Caco-2 (cell line): ENCODE measurements around the gene ACR. TPM values are rescaled to one million over a fixed set of nuclear protein-coding genes. Genes with fewer than 3 reads are reported as not detected.

Experiments
- BruUV-seq: library from RNA; stranded (reverse); fragments of 400-500 nt; replicated peaks from 2 replicates; lab custom pipeline; 2021; lab: Mats Ljungman, UMichigan
- CTCF ChIA-PET: fragments of 300-600 bp; sonication (Branson Sonifier 250); formaldehyde crosslinking; loops from one replicate; lab custom pipeline; 2022; ENCODE audit warnings: antibody characterized with exemption; lab: Charles Lee
- POLR2A ChIA-PET: fragments of 300-600 bp; sonication (Branson Sonifier 250); formaldehyde crosslinking; loops from one replicate; lab custom pipeline; 2022; ENCODE audit warnings: antibody characterized with exemption; lab: Charles Lee
- DNase-seq, 2 experiments: peaks; one replicate each; pipeline versions ENCODE4 v3.0.0 to v3.0.0-alpha.2; 2020 to 2022
- H3K27me3 ChIP-seq: replicated peaks from 2 replicates; pipeline ENCODE4 v1.6.0; 2011; ENCODE audit warnings: low read length; ENCODE audit not compliant: control insufficient read depth, insufficient read depth
- H3K36me3 ChIP-seq: 2 replicates; pipeline ENCODE4 v1.5.1; 2011; ENCODE audit warnings: low read length; ENCODE audit not compliant: control insufficient read depth, insufficient read depth
- H3K4me1 ChIP-seq: fragments of 250-450 bp; sonication (Bioruptor Pico); 2 replicates; pipeline ENCODE4 v1.5.1; 2020; ENCODE audit warnings: mild to moderate bottlenecking
- H3K4me3 ChIP-seq: 2 replicates; pipeline ENCODE4 v1.5.1; 2011; ENCODE audit warnings: low read depth, mild to moderate bottlenecking, control low read depth, low read length
- H3K9me3 ChIP-seq: fragments of 250-450 bp; sonication (Bioruptor Pico); 2 replicates; pipeline ENCODE4 v1.5.1; 2020; ENCODE audit warnings: mild to moderate bottlenecking, moderate library complexity
- H3K27ac Mint-ChIP-seq: one replicate; pipeline ENCODE4 v1.8.0; 2022; ENCODE audit warnings: mixed read lengths; ENCODE audit not compliant: unreplicated experiment
- H3K27me3 Mint-ChIP-seq: one replicate; pipeline ENCODE4 v1.8.0; 2022; ENCODE audit warnings: mixed read lengths; ENCODE audit not compliant: insufficient read depth, unreplicated experiment
- H3K36me3 Mint-ChIP-seq: one replicate; pipeline ENCODE4 v1.8.0; 2022; ENCODE audit warnings: mild to moderate bottlenecking, mixed read lengths; ENCODE audit not compliant: insufficient read depth, unreplicated experiment
- H3K4me1 Mint-ChIP-seq: one replicate; pipeline ENCODE4 v1.8.0; 2022; ENCODE audit warnings: low read depth, mixed read lengths; ENCODE audit not compliant: unreplicated experiment
- H3K4me3 Mint-ChIP-seq: one replicate; pipeline ENCODE4 v1.8.0; 2022; ENCODE audit warnings: mild to moderate bottlenecking, moderate library complexity, mixed read lengths; ENCODE audit not compliant: unreplicated experiment
- H3K9me3 Mint-ChIP-seq: one replicate; pipeline ENCODE4 v1.8.0; 2022; ENCODE audit warnings: mixed read lengths; ENCODE audit not compliant: unreplicated experiment
- intact Hi-C: fragments of 100-400 bp; cut with micrococcal nuclease; formaldehyde crosslinking; loops from one replicate; pipeline ENCODE4 v1.10.0; 2022; ENCODE audit not compliant: unreplicated experiment
- total RNA-seq: library from RNA; stranded (reverse); gene quantifications from 2 replicates; pipeline ENCODE4 v1.2.3, GENCODE V29; 2022
- TF ChIP-seq, protein P1 (sequence below), 2 experiments: fragments of 200-600 bp in 1 of 2; IDR thresholded peaks; 1 replicate in 1 of 2; 2 replicates in 1 of 2; pipeline versions ENCODE4 v1.5.1 to v1.8.0; 2011 to 2022; ENCODE audit warnings: antibody characterized with exemption in 1 of 2, control low read depth in 1 of 2, inconsistent platforms in 1 of 2, low read depth in 1 of 2, low read length in 1 of 2, mild to moderate bottlenecking in 1 of 2, moderate library complexity in 1 of 2; ENCODE audit not compliant: insufficient read depth in 1 of 2, severe bottlenecking in 1 of 2, unreplicated experiment in 1 of 2

The ACR gene
- total RNA-seq, 1 experiment from 2014 or later = not detected

DNA sequence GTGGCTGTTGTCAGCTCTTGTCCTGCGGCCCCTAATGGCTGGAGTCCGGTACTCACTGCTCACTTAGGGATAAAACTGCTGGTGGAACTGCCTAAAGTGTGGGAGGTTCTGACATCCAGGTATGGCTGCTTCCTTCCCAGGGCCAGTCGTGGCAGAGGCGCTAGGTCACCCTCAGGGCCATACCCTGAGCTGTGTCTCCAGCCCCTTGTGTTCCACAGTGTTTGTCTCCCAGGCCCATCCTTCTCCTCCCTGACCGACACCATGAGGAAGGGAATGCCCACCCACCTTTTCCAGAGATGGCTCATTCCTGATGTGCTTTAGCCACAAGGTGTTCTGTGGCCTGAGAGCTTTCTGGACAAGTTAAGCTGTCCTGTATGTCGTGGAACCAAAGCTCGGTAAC lies 12.4 kb upstream of the ACR start:
- intact Hi-C loops = no loop called here
- Histone ChIP-seq H3K4me3 (no peak overlapping the region), H3K27me3 (no peaks in the 10 kb centered on the region), H3K9me3 (no peaks in the 10 kb centered on the region), H3K4me1 (no peaks in the 10 kb centered on the region), H3K36me3 (no peaks in the 10 kb centered on the region)
- TF ChIP-seq, protein P1, sequence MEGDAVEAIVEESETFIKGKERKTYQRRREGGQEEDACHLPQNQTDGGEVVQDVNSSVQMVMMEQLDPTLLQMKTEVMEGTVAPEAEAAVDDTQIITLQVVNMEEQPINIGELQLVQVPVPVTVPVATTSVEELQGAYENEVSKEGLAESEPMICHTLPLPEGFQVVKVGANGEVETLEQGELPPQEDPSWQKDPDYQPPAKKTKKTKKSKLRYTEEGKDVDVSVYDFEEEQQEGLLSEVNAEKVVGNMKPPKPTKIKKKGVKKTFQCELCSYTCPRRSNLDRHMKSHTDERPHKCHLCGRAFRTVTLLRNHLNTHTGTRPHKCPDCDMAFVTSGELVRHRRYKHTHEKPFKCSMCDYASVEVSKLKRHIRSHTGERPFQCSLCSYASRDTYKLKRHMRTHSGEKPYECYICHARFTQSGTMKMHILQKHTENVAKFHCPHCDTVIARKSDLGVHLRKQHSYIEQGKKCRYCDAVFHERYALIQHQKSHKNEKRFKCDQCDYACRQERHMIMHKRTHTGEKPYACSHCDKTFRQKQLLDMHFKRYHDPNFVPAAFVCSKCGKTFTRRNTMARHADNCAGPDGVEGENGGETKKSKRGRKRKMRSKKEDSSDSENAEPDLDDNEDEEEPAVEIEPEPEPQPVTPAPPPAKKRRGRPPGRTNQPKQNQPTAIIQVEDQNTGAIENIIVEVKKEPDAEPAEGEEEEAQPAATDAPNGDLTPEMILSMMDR (IDR thresholded peaks at IDR 0.05; ENCODE audit: insufficient read depth in 1 of 2, low read depth in 1 of 2, low read length in 1 of 2, severe bottlenecking in 1 of 2, unreplicated experiment in 1 of 2) = no peak
- no TSS peak for BruUV-seq
- H3K4me1 Mint-ChIP-seq = no peaks in the 10 kb centered on the region
- H3K4me3 Mint-ChIP-seq = no peak overlapping the region
- ChIA-PET CTCF (no interaction called here), POLR2A (no interaction called here)
- DNase-seq = no peak
- H3K27me3 Mint-ChIP-seq = no peaks in the 10 kb centered on the region
- H3K36me3 Mint-ChIP-seq = peaks cover 4% of the 10 kb centered on the region
- H3K9me3 Mint-ChIP-seq = no peaks in the 10 kb centered on the region
- no peak overlapping the region for H3K27ac Mint-ChIP-seq

DNA sequence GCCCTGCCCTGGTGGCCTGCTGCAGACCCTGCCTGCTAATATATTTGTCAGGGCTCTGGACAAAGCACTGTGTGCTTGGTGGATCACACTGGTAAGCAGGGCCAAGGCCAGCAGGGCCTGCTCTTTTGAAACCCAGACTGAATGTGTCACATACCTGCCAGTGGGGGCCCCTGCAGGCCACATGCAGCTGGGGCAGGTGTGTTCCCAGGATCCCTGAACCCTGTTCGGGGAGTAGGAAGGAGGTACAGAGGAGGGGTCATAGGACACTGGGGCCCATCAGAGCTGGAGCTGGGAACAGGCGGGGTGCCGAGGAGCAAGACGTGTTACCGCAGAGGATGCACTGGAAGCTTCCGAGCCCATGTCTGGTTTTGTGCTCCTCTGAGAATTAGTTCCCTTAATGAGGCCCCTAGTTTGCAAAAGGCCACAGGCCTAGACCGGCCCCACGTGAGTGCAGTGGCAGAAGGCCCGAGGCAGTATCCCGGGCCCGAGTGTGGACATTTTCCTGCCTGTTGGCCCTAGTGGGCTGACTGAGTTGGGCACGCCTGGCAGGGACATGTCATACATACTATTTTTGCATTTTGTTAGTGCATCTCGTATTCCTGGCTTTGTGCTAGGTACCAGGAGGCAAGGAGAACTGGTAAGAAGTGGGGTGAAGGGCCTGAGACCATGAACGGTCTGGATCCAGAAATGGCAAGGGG lies 11.2 kb upstream of the ACR start:
- Histone ChIP-seq H3K36me3 (no peaks in the 10 kb centered on the region), H3K4me3 (no peak overlapping the region), H3K4me1 (no peaks in the 10 kb centered on the region), H3K27me3 (no peaks in the 10 kb centered on the region), H3K9me3 (no peaks in the 10 kb centered on the region)
- no peak overlapping the region for H3K4me3 Mint-ChIP-seq
- intact Hi-C loops = no loop called here
- ChIA-PET CTCF (interaction anchor here (1.0 kb wide), 1 partner anchor 164 kb away, joined by 3 read pairs; the partner anchor contains the start of gene SYCE3), POLR2A (no interaction called here)
- peaks cover 4% of the 10 kb centered on the region for H3K36me3 Mint-ChIP-seq
- no TSS peak for BruUV-seq
- H3K4me1 Mint-ChIP-seq = no peaks in the 10 kb centered on the region
- TF ChIP-seq, protein P1 (IDR thresholded peaks at IDR 0.05; ENCODE audit: insufficient read depth in 1 of 2, low read depth in 1 of 2, low read length in 1 of 2, severe bottlenecking in 1 of 2, unreplicated experiment in 1 of 2) = peak in 1 of 2 experiments; percentile 7
- no peak overlapping the region for H3K27ac Mint-ChIP-seq
- H3K27me3 Mint-ChIP-seq = no peaks in the 10 kb centered on the region
- no peaks in the 10 kb centered on the region for H3K9me3 Mint-ChIP-seq
- no peak for DNase-seq

DNA sequence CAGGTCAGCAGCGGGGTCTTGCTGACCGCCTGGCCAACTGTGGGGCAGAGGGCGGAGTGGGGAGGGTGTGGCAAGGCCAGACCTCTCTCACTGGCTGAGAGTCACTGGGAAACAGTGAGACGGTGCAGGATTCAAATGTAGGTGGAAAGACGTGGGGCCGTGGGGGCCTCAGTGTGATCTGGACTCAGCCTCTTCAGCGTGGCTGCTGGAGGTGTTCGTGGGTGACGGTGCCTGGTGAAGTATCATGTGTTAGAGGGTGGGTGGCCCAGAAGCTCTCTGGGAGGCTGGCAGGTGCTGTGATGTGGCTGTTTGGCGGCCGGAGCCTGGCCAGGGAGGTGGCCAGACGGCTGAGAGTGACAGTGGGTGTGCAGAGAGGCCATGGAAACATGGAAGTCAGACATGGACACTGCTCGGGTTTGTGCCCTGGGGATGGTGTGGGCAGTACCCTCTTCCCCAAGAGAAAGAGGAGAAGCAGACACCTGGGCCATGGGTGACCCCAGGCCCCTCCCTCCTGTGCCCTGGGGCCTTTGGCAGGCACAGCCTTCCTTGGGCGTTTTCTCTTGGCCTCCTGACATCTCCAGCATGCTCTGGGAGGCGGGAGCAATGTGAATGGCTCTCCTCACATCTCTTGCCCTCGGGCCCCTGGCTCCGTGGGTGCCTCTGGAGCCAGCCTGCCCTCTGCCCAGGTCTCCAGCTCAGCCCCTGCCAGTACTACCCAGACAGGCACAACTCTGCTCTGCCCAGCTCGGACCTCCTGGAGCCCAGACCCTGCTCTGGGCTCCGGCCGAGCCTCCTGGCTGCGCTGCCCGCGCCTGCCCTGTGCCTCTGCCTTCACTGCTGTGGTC lies 10.1 kb upstream of the ACR start:
- no peak overlapping the region for H3K27ac Mint-ChIP-seq

More for the DNA sequence above, 10.1 kb upstream of the ACR start:
- Histone ChIP-seq H3K4me1 (no peaks in the 10 kb centered on the region), H3K36me3 (no peaks in the 10 kb centered on the region), H3K9me3 (no peaks in the 10 kb centered on the region), H3K27me3 (no peaks in the 10 kb centered on the region), H3K4me3 (no peak overlapping the region)
- intact Hi-C loops = no loop called here
- Mint-ChIP-seq H3K4me3 (no peak overlapping the region), H3K4me1 (no peaks in the 10 kb centered on the region), H3K36me3 (peaks cover 4% of the 10 kb centered on the region), H3K9me3 (no peaks in the 10 kb centered on the region), H3K27me3 (no peaks in the 10 kb centered on the region)
- no peak for DNase-seq
- ChIA-PET CTCF (no interaction called here), POLR2A (no interaction called here)
- TF ChIP-seq, protein P1 (IDR thresholded peaks at IDR 0.05; ENCODE audit: insufficient read depth in 1 of 2, low read depth in 1 of 2, low read length in 1 of 2, severe bottlenecking in 1 of 2, unreplicated experiment in 1 of 2) = no peak
- BruUV-seq = no TSS peak
